Lower leg skin (tissue), 4 donors: ENCODE data around the gene COG4. TPM values are rescaled to one million over a fixed set of nuclear protein-coding genes. Genes with fewer than 3 reads are reported as not detected.

Source experiments
- DNase-seq, 2 donors: peaks; one replicate each; pipeline ENCODE4 v3.0.0-alpha.2; 2019; ENCODE audit warnings: low spot score in 2 of 2
- H3K4me3 ChIP-seq: fragments of 200-600 bp; sonication (generic); 2 replicates; pipeline ENCODE4 v1.5.1; 2017; ENCODE audit warnings: mild to moderate bottlenecking, low read depth; ENCODE audit not compliant: poor library complexity, severe bottlenecking
- CTCF ChIP-seq, 3 donors: fragments of 450-650 bp; IDR thresholded peaks; one replicate each; pipeline ENCODE4 v1.5.1; 2016; ENCODE audit warnings: antibody characterized with exemption in 3 of 3, mild to moderate bottlenecking in 3 of 3, moderate library complexity in 2 of 3
- POLR2A ChIP-seq, 2 donors: fragments of 450-650 bp; IDR thresholded peaks; one replicate each; pipeline ENCODE4 v1.6.1; 2016 to 2017; ENCODE audit warnings: antibody characterized with exemption in 2 of 2, mild to moderate bottlenecking in 1 of 2, moderate library complexity in 1 of 2
- WGBS, 2 donors: methylation state at CpG; one replicate each; pipeline ENCODE4 v1.1.5; 2018; 5-methylcytosine and 5-hydroxymethylcytosine counted together
- intact Hi-C: fragments of 100-400 bp; cut with DNase I; formaldehyde crosslinking; loops from one replicate; pipeline ENCODE4 v1.15.0; 2023; ENCODE audit warnings: low total_unique reads
- total RNA-seq, 4 donors: library from RNA; depleted of rRNA; stranded (reverse); fragments of >200 nt; gene quantifications; one replicate each; pipeline ENCODE4 v1.1.0, GENCODE V29; 2016

The COG4 gene
- total RNA-seq, 4 donors from 2014 or later, result 36.0 to 95.7 (median 48.3) TPM

- intact Hi-C loops, result no loop called here
- H3K4me3 ChIP-seq, result no peak overlapping the region
- 76 to 87% methylated on average over 6 of the region's 6 CpGs for WGBS, 2 donors
- TF ChIP-seq POLR2A (IDR thresholded peaks at IDR 0.05) (no peak), CTCF (IDR thresholded peaks at IDR 0.05) (no peak)
- DNase-seq, result no peak
Observed at GRCh38 chr16:70569752-70570151, 46.4 kb upstream of the COG4 start.

- H3K4me3 ChIP-seq, result no peak overlapping the region
- 47 to 54% methylated on average over 5 of the region's 5 CpGs for WGBS, 2 donors
- DNase-seq, result no peak
- TF ChIP-seq CTCF (IDR thresholded peaks at IDR 0.05) (no peak), POLR2A (IDR thresholded peaks at IDR 0.05) (no peak)
- intact Hi-C loops, result no loop called here
Observed at GRCh38 chr16:70568601-70569237, 45.4 kb upstream of the COG4 start.

- WGBS, 2 donors, result 73 to 78% methylated on average over 4 of the region's 4 CpGs
- DNase-seq, result no peak
- TF ChIP-seq POLR2A (IDR thresholded peaks at IDR 0.05) (no peak), CTCF (IDR thresholded peaks at IDR 0.05) (no peak)
- intact Hi-C loops, result no loop called here
- H3K4me3 ChIP-seq, result no peak overlapping the region
Observed at GRCh38 chr16:70565053-70565452, 41.7 kb upstream of the COG4 start.

GRCh38 chr16:70563636-70564035 lies 40.3 kb upstream of the COG4 start:
- DNase-seq, result no peak
- no peak overlapping the region for H3K4me3 ChIP-seq
- TF ChIP-seq POLR2A (IDR thresholded peaks at IDR 0.05) (no peak), CTCF (IDR thresholded peaks at IDR 0.05) (no peak)
- 56 to 58% methylated on average over 7 of the region's 7 CpGs for WGBS, 2 donors
- intact Hi-C loops, result loop anchor here (1.0 kb wide), 1 partner anchor 19 kb away; no protein-coding TSS in a partner anchor

GRCh38 chr16:70561623-70562022 lies 38.3 kb upstream of the COG4 start:
- H3K4me3 ChIP-seq, result no peak overlapping the region
- 46% methylated on average over 9 of the region's 9 CpGs for WGBS, 2 donors
- TF ChIP-seq CTCF (IDR thresholded peaks at IDR 0.05), result no peak
- no peak for TF ChIP-seq POLR2A (IDR thresholded peaks at IDR 0.05)
- DNase-seq, result peak in 1 of 2 donors; percentile 70
- intact Hi-C loops, result no loop called here

- WGBS, 2 donors, result 89 to 96% methylated on average over 3 of the region's 3 CpGs
- no peak overlapping the region for H3K4me3 ChIP-seq
- intact Hi-C loops, result no loop called here
- no peak for TF ChIP-seq POLR2A (IDR thresholded peaks at IDR 0.05)
- DNase-seq, result no peak
Observed at GRCh38 chr16:70556063-70556462, 32.7 kb upstream of the COG4 start.
